Stimulated activated CD4-positive, alpha-beta T cell treated with anti-CD3 and anti-CD28 coated beads, Interleukin-1b, Interleukin-23, amount 100 ng/mL, for 24 hours (primary cell): ENCODE data around the gene FMN2.

ENCODE experiments used
- DNase-seq, 4 experiments: peaks; one replicate each; pipeline ENCODE4 v3.0.0-alpha.2; 2020; ENCODE audit warnings: low read depth in 4 of 4, low spot score in 1 of 4

FMN2 gene

GRCh38 chr1:240193679-240194078 lies 102.0 kb downstream of the FMN2 start:
- no peak for DNase-seq

GRCh38 chr1:240194120-240194519 lies 102.4 kb downstream of the FMN2 start:
- DNase-seq = no peak

- no peak for DNase-seq
Observed at GRCh38 chr1:240198376-240198775, 106.7 kb downstream of the FMN2 start.

- no peak for DNase-seq
Observed at GRCh38 chr1:240199758-240200645, 108.3 kb downstream of the FMN2 start.

- no peak for DNase-seq
Observed at GRCh38 chr1:240201931-240202330, 110.2 kb downstream of the FMN2 start.

GRCh38 chr1:240207073-240207709 lies 115.5 kb downstream of the FMN2 start:
- DNase-seq = no peak

GRCh38 chr1:240210026-240210425 lies 118.3 kb downstream of the FMN2 start:
- no peak for DNase-seq

GRCh38 chr1:240212556-240212955 lies 120.9 kb downstream of the FMN2 start:
- DNase-seq = no peak

- DNase-seq = no peak
Observed at GRCh38 chr1:240217403-240217802, 125.7 kb downstream of the FMN2 start.

- DNase-seq = no peak
Observed at GRCh38 chr1:240219104-240219503, 127.4 kb downstream of the FMN2 start.

- no peak for DNase-seq
Observed at GRCh38 chr1:240226102-240226501, 134.4 kb downstream of the FMN2 start.

GRCh38 chr1:240230816-240231215 lies 139.1 kb downstream of the FMN2 start:
- no peak for DNase-seq

- DNase-seq = no peak
Observed at GRCh38 chr1:240232530-240232929, 140.8 kb downstream of the FMN2 start.

- no peak for DNase-seq
Observed at GRCh38 chr1:240234485-240235210, 143.0 kb downstream of the FMN2 start.

GRCh38 chr1:240235521-240236288 lies 144.0 kb downstream of the FMN2 start:
- DNase-seq = no peak

- DNase-seq = no peak
Observed at GRCh38 chr1:240237305-240237721, 145.6 kb downstream of the FMN2 start.

- DNase-seq = no peak
Observed at GRCh38 chr1:240239309-240239708, 147.6 kb downstream of the FMN2 start.

- no peak for DNase-seq
Observed at GRCh38 chr1:240241278-240241677, 149.6 kb downstream of the FMN2 start.

GRCh38 chr1:240242601-240243144 lies 151.0 kb downstream of the FMN2 start:
- DNase-seq = no peak

GRCh38 chr1:240244968-240245628 lies 153.4 kb downstream of the FMN2 start:
- DNase-seq = no peak
